Measurements from ENCODE around the gene STARD10.

DNA sequence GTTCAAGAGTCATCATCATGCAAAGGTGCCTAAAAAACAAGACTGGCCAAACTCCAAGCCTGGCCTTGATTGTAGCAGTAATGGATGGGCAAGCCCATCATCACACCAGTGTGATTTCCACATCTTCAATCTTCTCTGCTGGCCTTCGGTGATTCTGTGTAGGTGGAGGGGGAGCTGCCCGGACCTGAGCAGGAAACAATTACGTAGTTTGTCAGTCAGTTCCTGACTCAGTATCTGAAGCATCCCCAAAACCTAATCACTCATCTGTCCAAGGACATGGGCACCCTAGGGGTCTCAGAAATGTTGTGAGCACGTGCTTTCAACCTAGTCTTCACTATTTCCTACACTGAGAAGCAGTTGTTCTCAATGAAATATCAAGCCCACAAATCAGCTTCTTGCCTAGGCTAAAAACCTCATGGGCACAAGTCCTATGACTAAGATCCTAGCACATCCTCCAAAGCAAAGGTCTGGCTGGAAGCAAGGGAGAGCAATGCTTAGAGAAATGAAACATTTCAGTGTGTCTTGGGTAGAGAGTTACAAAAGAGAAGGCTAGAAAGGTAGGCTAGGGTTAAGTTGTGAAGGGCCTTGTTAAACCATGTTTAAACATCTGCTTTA is 45.0 kb upstream of the STARD10 start:
- no peak for TF ChIP-seq SIN3A (IDR thresholded peaks at IDR 0.05; ENCODE audit: borderline replicate concordance, insufficient read depth, low read length)
- no peak for TF ChIP-seq TAF1 (IDR thresholded peaks at IDR 0.05; ENCODE audit: borderline replicate concordance, insufficient read depth, low read length)
- TF ChIP-seq, protein P1, sequence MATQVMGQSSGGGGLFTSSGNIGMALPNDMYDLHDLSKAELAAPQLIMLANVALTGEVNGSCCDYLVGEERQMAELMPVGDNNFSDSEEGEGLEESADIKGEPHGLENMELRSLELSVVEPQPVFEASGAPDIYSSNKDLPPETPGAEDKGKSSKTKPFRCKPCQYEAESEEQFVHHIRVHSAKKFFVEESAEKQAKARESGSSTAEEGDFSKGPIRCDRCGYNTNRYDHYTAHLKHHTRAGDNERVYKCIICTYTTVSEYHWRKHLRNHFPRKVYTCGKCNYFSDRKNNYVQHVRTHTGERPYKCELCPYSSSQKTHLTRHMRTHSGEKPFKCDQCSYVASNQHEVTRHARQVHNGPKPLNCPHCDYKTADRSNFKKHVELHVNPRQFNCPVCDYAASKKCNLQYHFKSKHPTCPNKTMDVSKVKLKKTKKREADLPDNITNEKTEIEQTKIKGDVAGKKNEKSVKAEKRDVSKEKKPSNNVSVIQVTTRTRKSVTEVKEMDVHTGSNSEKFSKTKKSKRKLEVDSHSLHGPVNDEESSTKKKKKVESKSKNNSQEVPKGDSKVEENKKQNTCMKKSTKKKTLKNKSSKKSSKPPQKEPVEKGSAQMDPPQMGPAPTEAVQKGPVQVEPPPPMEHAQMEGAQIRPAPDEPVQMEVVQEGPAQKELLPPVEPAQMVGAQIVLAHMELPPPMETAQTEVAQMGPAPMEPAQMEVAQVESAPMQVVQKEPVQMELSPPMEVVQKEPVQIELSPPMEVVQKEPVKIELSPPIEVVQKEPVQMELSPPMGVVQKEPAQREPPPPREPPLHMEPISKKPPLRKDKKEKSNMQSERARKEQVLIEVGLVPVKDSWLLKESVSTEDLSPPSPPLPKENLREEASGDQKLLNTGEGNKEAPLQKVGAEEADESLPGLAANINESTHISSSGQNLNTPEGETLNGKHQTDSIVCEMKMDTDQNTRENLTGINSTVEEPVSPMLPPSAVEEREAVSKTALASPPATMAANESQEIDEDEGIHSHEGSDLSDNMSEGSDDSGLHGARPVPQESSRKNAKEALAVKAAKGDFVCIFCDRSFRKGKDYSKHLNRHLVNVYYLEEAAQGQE (IDR thresholded peaks at IDR 0.05; ENCODE audit: insufficient read depth in 1 of 2, low read depth in 2 of 2, low read length in 2 of 2), result no peak

Data from PFSK-1 (cell line).